ENCODE measurements around the gene MS4A13.
"Not testable (repeated sequence)": the region's sequence is repeated elsewhere in the genome, so short reads cannot be mapped to it uniquely, and the experiment has no call there.

Gene MS4A13

DNA sequence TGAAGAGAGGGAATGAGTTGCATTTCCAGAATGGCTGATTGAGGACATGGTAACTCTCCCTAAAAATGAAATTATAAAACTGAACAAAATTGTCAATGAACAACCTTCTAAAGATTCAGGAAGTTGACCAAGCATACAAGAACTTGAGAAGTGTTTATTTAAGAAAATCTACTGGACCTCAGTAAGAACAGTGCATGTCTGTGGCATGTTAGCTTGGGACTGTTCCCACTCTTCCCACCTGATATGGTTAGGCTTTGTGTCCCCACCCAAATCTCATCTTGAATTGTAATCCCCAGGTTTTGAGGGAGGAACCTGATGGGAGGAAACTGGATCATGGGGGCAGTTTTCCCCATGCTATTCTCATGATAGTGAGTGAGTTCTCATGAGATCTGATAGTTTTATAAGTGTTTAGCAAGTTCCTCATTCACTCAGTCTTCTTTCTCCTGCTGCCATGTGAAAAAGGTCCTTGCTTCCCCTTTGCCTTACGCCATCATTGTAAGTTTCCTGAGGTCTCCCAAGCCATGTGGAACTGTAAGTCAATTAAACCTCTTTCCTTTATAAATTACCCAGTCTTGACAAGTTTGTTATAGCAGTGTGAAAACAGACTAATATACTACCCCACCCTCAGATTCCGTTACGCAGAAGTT is 15.4 kb downstream of the MS4A13 start:
- DNase-seq (ENCODE audit: low read depth in 2 of 2), result no peak

DNA sequence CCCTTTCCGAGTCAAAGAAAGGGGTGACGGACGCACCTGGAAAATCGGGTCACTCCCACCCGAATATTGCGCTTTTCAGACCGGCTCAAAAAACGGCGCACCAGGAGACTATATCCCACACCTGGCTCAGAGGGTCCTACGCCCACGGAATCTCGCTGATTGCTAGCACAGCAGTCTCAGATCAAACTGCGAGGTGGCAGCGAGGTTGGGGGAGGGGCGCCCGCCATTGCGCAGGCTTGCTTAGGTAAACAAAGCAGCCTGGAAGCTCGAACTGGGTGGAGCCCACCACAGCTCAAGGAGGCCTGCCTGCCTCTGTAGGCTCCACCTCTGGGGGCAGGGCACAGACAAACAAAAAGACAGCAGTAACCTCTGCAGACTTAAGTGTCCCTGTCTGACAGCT is 17.2 kb downstream of the MS4A13 start:
- DNase-seq (ENCODE audit: low read depth in 2 of 2), result not testable (repeated sequence)

DNA sequence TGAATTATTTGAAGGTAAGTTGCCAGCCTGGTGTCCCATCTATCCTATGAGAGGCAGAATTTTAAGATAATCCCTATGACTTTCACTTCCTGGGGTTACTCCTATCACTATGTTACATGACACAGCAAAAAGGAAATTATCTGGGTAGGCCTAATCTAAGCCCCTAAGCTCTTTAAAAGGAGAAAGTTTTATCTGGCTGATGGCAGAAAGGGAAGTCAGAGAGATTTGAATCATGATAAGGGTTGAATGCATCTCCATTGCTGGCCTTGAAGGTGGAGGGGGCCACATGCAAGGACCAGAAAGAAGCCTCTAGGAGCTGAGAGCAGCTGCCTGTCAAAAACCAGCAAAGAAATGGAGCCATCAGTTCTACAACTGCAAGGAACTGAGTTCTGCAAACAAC is 23.4 kb downstream of the MS4A13 start:
- DNase-seq (ENCODE audit: low read depth in 2 of 2), result not testable (repeated sequence)

DNA sequence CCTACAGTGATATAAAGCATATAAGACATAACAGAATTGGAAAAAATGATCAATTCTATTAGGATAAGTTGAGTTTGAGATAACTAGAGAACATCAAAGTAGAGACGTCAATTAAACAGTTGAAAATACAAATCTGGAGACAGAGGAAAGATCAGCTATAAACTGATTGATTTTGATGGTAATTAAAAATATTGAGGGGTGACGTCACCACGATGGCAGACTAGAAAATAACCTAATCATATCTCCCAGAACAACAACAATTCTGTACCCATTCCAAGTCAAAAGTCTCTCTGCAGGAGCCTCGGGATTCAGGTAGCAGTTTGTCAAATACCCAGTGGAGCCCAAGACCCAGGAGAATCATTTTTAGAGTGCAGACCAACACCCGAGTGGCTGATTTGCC is 28.9 kb downstream of the MS4A13 start:
- no peak for DNase-seq (ENCODE audit: low read depth in 2 of 2)

DNA sequence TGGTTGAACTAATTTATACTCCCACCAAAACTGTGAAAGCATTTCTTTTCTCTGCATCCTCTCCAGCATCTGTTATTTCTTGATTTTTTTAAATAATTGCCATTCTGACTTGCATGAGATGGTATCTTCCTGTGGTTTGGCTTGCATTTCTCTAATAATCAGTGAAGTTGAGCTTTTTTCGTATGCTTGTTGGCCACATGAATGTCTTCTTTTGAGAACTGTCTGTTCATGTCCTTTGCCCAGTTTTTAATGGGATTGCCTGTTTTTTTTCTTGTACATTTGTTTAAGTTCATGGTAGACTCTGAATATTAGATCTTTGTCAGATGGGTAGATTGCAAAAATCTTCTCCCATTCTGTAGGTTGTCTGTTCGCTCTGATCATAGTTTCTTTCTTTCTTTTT is 46.1 kb downstream of the MS4A13 start:
- no peak for DNase-seq (ENCODE audit: low read depth in 2 of 2)

DNA sequence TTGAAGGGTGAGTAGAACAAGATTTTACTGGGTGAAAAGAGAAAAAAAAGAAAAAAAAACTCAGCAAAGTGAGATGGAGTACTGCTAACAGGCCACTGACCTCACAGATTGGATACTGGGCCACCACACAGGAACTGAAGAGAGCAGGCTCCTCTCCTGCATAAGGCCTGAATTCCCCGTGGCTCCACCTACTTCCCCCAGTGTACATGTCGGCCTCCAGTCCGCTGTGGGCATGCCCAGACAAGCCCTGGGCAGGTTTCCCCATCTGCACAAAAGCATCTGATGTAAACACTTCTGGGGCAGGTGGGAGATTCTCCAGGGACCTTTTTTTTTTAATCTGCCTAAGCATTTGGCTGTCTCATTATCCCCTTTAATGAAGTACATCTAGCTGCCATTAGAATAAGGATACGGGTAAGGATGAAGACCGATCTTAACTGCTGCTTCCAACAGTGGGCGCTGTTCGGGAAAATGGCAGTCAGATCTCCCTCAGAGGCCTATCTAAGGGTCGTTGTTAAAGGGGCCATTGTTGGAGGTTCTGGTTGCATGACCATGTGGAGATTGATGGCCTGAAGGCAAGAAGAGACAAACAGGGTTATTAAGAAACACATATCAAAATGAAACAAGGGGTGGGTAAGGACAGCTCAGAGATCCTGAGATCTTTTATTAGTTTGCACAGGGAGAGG is 48.5 kb downstream of the MS4A13 start:
- DNase-seq (ENCODE audit: low read depth in 2 of 2), result no peak

DNA sequence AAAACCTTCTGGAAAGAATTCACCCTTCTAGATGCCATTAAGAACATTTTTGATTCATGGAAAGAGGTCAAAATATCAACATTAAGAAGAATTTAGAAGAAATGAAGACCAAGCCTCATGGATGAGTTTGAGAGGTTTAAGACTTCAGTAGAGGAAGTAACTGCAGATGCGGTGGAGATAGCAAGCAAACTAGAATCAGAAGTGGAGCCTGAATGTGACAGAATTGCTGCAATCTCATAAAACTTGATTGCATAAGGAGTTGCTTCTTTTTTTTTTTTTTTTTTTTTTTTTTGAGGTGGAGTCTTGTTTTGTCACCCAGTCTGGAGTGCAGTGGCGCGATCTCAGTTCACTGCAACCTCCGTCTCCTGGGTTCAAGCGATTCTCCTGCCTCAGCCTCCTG is 51.6 kb downstream of the MS4A13 start:
- DNase-seq (ENCODE audit: low read depth in 2 of 2), result no peak

DNA sequence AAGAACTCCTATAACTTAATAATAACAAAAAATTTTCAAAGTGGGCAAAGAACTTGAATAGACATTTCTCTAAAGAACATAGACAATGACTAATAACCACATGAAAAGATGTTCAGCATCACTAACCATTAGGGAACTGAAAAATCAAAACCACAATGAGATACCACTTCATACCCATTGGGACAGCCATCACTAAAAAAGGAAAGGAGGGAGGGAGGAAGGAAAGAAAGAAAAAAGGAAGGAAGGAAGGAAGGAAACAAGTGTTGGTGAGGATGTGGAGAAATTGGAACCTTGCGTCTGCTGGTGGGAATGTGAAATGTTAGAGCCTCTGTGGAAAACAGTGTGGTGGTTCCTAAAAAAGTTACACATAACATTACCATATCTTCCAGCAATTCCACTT is 55.8 kb downstream of the MS4A13 start:
- DNase-seq (ENCODE audit: low read depth in 2 of 2), result no peak

DNA sequence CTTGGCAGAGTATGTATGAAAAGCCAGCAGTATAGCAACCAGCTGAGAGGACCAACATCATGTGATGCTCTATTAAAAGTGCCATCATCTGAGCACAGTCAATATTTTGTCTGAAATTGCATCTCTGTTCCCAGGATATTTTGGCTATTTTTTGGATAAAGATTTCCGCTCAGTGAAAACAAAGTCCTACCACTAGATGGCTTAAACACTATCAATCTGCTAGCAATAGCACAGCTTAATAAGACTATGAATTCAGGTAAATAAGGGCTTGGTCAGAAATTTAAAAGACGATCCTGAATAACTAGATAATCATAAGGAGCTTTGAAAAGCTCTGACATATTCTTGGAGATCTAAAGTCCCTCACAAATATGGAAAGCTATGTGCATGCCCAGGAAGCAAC is 74.4 kb downstream of the MS4A13 start:
- DNase-seq (ENCODE audit: low read depth in 2 of 2), result no peak
